ENCODE data around the gene PSMG4. TPM values are rescaled to one million over a fixed set of nuclear protein-coding genes. Genes with fewer than 3 reads are reported as not detected.
"Not testable (repeated sequence)": the region's sequence is repeated elsewhere in the genome, so short reads cannot be mapped to it uniquely, and the experiment has no call there.

The PSMG4 gene
- polyA plus RNA-seq, 1 donor from 2014 or later = 43.5 TPM

DNA sequence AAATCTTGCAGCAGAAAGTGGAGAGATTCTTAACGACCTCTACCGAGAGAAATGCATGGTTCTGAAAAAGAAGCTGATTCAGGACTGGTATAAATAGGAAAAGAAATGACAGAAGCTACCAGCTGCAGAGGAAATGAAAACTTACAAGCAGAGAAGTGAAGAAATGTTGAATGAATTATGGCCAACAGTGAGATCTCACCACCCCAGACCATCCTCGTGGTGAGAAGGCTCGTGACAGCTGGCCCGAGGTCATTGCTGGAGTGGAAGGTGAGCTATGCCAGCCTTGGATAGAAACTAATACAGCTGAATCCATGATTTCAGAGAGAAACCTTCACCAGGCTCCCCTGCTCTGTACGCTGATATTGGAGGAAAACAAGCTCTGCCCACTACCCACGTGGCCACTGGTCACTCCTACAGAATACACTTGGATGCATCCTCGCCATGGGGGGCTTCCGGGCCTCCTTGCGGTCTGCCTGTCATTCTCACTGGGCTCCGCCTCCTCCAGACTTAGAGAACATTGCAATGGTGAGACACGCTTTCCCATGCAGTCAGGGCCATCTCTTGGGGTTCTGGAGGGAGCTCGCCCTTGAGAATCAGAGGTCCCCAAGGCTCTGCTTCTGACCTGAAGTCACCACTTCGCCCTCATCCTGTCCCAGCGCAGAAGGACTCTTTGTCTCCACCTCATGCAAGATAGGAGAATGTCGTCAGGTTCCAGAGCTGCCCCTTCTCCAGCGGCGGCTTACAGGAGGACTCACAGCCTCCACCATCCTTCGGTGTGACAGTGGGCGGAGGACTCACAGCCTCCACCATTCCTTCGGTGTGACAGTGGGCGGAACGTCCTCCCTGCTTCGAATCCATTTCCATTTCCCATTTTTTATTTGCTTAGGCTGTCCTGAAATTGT lies 20.7 kb upstream of the PSMG4 start:
- Mint-ChIP-seq H3K27me3 (peaks cover 32% of the 10 kb centered on the region), H3K36me3 (no peaks in the 10 kb centered on the region), H3K4me3 (no peak overlapping the region), H3K9me3 (no peaks in the 10 kb centered on the region), H3K27ac (no peak overlapping the region), H3K4me1 (peaks cover 0 to 6% (median 3%) of the 10 kb centered on the region in 3 donors)

- Mint-ChIP-seq H3K4me1 (peaks cover 0 to 6% (median 3%) of the 10 kb centered on the region in 3 donors), H3K27ac (no peak overlapping the region), H3K9me3 (no peaks in the 10 kb centered on the region), H3K27me3 (peaks cover 25% of the 10 kb centered on the region), H3K36me3 (no peaks in the 10 kb centered on the region), H3K4me3 (peak overlapping the region in 1 of 4 donors; percentile 60)
These were observed 19.5 kb upstream of the PSMG4 start for GRCh38 chr6:3239110-3239830.

DNA sequence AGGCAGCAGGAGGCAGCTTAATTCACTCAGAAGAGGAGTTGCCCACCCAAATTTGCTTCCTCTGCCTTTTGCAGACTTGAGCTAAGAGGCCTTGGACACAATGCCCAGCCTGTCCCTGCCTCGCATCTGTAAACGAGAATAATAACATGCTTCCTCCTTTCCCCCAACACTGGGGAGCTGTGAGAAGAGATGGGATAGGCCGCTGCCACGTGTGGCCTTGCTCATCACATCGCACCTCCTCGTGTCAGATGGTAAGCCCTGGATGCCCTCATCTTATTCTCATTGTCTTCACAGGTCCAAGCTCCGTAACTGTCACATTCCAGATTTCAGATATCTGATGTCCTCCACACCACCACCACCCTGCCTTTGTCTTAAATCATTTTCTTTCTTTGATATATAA lies 18.2 kb upstream of the PSMG4 start:
- H3K27me3 Mint-ChIP-seq = peaks cover 19% of the 10 kb centered on the region
- H3K9me3 Mint-ChIP-seq = no peaks in the 10 kb centered on the region
- no peak overlapping the region for H3K27ac Mint-ChIP-seq
- no peaks in the 10 kb centered on the region for H3K36me3 Mint-ChIP-seq
- no peak overlapping the region for H3K4me3 Mint-ChIP-seq
- H3K4me1 Mint-ChIP-seq = peaks cover 0 to 6% (median 3%) of the 10 kb centered on the region in 3 donors

DNA sequence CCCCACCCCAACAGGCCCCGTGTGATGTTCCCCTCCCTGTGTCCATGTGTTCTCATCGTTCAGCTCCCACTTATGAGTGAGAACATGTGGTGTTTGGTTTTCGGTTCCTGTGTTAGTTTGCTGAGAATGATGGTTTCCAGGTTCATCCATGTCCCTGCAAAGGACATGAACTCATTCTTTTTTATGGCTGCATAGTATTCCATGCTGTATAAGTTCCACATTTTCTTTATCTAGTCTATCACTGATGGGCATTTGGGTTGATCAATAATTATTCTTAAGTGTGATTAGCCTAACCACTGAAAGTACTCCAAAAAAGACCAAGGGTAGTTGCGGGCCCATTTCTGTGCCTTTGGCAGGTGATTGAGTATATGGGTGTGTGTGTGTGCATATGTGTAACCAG lies 17.0 kb upstream of the PSMG4 start:
- H3K36me3 Mint-ChIP-seq, H3K27ac Mint-ChIP-seq, H3K4me1 Mint-ChIP-seq, H3K4me3 Mint-ChIP-seq, H3K9me3 Mint-ChIP-seq: not testable (repeated sequence)
- H3K27me3 Mint-ChIP-seq = peaks cover 14% of the 10 kb centered on the region

GRCh38 chr6:3242768-3243167 lies 16.0 kb upstream of the PSMG4 start:
- no peak overlapping the region for H3K27ac Mint-ChIP-seq
- no peaks in the 10 kb centered on the region for H3K36me3 Mint-ChIP-seq
- H3K4me3 Mint-ChIP-seq = no peak overlapping the region
- peaks cover 0 to under 1% (median under 1%) of the 10 kb centered on the region in 3 donors for H3K4me1 Mint-ChIP-seq
- no peaks in the 10 kb centered on the region for H3K9me3 Mint-ChIP-seq
- H3K27me3 Mint-ChIP-seq = peaks cover 14% of the 10 kb centered on the region

DNA sequence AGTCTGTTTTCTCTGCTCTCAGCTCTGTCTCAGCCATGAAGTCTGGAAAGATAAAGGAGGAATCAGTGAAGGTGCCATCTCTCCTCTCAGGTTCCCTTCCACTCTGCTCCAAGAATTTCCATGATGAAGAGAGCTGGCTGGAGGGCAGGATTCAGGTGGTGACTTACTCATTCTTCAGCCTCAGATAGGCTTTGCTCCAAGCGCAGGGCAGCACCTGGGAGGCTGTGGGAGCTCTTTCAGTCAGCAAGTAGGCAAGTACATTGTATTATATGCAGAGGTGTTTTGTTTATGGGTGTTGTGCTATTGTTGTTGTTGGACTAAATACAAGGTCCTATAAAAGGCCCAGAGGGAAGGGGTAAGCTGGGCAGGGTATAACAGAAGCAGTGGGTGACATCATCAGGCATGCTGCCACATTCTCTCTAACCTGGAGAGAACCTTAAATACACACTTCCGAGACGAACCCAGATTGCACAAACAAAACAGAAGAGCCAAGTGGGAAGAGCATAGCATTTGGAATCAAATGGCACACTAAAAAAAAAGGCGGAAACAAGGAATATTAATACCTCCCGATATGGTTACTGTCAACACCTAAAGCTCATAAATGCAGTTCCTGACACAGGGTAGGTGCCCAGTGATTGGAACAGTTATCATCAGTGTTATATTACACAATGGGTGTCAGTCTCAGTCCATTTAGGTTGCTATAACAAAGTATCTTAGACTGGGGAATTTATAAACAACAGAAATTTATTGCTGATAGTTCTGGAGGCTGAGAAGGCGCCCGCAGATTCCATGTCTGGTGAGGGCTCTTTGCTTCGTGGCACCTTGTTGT lies 14.5 kb upstream of the PSMG4 start:
- Mint-ChIP-seq H3K36me3 (no peaks in the 10 kb centered on the region), H3K27ac (no peak overlapping the region), H3K4me3 (no peak overlapping the region), H3K27me3 (peaks cover 16% of the 10 kb centered on the region), H3K9me3 (no peaks in the 10 kb centered on the region), H3K4me1 (no peaks in the 10 kb centered on the region)

DNA sequence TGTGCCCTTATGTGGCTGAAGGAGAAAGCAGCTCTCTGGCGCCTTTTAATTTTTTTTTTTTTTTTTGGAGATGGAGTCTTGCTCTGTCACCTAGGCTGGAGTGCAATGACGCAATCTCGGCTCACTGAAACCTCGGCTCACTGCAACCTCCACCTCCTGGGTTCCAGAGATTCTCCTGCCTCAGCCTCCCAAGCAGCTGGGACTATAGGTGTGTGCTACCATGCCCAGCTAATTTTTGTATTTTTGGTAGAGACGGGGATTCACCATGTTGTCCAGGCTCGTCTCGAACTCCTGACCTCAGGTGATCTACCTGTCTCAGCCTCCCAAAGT lies 13.9 kb upstream of the PSMG4 start:
- not testable (repeated sequence) for H3K36me3 Mint-ChIP-seq, H3K4me1 Mint-ChIP-seq, H3K27ac Mint-ChIP-seq, H3K9me3 Mint-ChIP-seq, H3K4me3 Mint-ChIP-seq
- H3K27me3 Mint-ChIP-seq = peaks cover 18% of the 10 kb centered on the region

- Mint-ChIP-seq H3K9me3 (no peaks in the 10 kb centered on the region), H3K4me1 (no peaks in the 10 kb centered on the region), H3K36me3 (no peaks in the 10 kb centered on the region), H3K27ac (no peak overlapping the region), H3K4me3 (no peak overlapping the region), H3K27me3 (peaks cover 17% of the 10 kb centered on the region)
These were observed 13.5 kb upstream of the PSMG4 start for GRCh38 chr6:3245216-3245615.

GRCh38 chr6:3247255-3248146 lies 11.2 kb upstream of the PSMG4 start:
- Mint-ChIP-seq H3K4me3 (no peak overlapping the region), H3K4me1 (peaks cover 5 to 6% (median 5%) of the 10 kb centered on the region in 3 donors), H3K27me3 (peaks cover 22% of the 10 kb centered on the region), H3K36me3 (no peaks in the 10 kb centered on the region), H3K9me3 (no peaks in the 10 kb centered on the region), H3K27ac (peak overlapping the region in 1 of 3 donors; percentile 35)

DNA sequence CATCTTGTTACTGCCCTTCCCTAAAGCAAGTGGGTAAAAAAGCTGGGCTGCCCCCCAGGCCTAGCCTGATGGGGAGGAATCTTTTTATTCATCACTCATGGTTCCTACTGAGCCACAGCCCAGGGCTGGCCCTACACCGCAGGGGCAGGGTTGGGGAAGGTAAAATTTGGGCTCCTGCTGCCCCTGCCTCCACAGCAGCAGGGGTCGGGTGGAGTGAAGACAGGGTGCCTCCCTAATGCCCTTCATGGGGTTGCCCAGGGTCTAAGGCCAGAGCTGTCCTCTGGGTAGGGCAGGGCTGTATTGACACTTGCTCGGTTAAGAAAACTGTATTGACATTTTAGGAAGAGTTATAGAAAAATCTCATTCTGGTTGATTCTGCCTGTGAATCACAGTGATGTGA lies 8.9 kb upstream of the PSMG4 start:
- Mint-ChIP-seq H3K4me3 (no peak overlapping the region), H3K36me3 (no peaks in the 10 kb centered on the region), H3K27ac (no peak overlapping the region), H3K27me3 (peaks cover 16% of the 10 kb centered on the region), H3K9me3 (peaks cover 0 to 5% (median 0%) of the 10 kb centered on the region in 3 donors), H3K4me1 (peaks cover 5 to 6% (median 5%) of the 10 kb centered on the region in 3 donors)

DNA sequence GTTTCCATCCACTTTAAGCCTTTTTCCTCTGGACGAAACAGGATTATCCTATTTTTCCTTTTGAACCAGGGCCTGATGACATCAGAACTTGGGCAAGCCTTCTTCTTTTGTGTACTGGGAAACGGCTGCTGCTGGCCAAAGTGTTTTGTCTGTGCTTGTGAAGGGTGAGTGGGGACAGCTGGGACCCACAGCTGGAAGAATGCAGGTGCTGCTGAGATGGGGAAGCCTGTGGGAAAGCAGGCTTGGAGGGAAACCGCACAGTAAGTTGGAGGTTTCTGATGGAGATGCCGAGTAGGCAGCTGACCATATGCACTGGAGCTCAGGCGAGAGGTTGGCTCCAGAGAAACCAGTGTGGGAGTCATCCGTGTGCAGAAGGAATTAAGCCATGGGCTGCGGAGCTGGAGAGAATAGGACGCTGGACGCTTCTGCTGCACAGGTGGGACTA lies 8.5 kb upstream of the PSMG4 start:
- H3K4me3 Mint-ChIP-seq = no peak overlapping the region

GRCh38 chr6:3251462-3252314 lies 7.1 kb upstream of the PSMG4 start:
- no peak overlapping the region for H3K27ac Mint-ChIP-seq
- peaks cover 0 to 5% (median 0%) of the 10 kb centered on the region in 3 donors for H3K9me3 Mint-ChIP-seq
- H3K4me3 Mint-ChIP-seq = peak overlapping the region in 1 of 4 donors; percentile 42
- peaks cover 5 to 7% (median 6%) of the 10 kb centered on the region in 3 donors for H3K4me1 Mint-ChIP-seq
- no peaks in the 10 kb centered on the region for H3K36me3 Mint-ChIP-seq
- H3K27me3 Mint-ChIP-seq = peaks cover 18% of the 10 kb centered on the region

More for the DNA sequence above, 8.5 kb upstream of the PSMG4 start:
- Mint-ChIP-seq H3K27me3 (peaks cover 16% of the 10 kb centered on the region), H3K9me3 (peaks cover 0 to 5% (median 0%) of the 10 kb centered on the region in 3 donors), H3K27ac (no peak overlapping the region), H3K4me1 (peaks cover 5 to 6% (median 5%) of the 10 kb centered on the region in 3 donors), H3K36me3 (no peaks in the 10 kb centered on the region)

- Mint-ChIP-seq H3K36me3 (no peaks in the 10 kb centered on the region), H3K4me1 (peaks cover 6 to 8% (median 6%) of the 10 kb centered on the region in 3 donors), H3K27ac (no peak overlapping the region), H3K27me3 (peaks cover 18% of the 10 kb centered on the region), H3K4me3 (peak overlapping the region in 1 of 4 donors; percentile 34), H3K9me3 (peaks cover 0 to 5% (median 0%) of the 10 kb centered on the region in 3 donors)
These were observed 6.4 kb upstream of the PSMG4 start for GRCh38 chr6:3252369-3252768.
